Kidney capillary endothelial cell (primary cell): ENCODE measurements around the gene PTCH2.

Experiments
- DNase-seq: peaks from one replicate; pipeline ENCODE4 v3.0.0-alpha.2; 2018; ENCODE audit warnings: low spot score

Gene PTCH2, protein sequence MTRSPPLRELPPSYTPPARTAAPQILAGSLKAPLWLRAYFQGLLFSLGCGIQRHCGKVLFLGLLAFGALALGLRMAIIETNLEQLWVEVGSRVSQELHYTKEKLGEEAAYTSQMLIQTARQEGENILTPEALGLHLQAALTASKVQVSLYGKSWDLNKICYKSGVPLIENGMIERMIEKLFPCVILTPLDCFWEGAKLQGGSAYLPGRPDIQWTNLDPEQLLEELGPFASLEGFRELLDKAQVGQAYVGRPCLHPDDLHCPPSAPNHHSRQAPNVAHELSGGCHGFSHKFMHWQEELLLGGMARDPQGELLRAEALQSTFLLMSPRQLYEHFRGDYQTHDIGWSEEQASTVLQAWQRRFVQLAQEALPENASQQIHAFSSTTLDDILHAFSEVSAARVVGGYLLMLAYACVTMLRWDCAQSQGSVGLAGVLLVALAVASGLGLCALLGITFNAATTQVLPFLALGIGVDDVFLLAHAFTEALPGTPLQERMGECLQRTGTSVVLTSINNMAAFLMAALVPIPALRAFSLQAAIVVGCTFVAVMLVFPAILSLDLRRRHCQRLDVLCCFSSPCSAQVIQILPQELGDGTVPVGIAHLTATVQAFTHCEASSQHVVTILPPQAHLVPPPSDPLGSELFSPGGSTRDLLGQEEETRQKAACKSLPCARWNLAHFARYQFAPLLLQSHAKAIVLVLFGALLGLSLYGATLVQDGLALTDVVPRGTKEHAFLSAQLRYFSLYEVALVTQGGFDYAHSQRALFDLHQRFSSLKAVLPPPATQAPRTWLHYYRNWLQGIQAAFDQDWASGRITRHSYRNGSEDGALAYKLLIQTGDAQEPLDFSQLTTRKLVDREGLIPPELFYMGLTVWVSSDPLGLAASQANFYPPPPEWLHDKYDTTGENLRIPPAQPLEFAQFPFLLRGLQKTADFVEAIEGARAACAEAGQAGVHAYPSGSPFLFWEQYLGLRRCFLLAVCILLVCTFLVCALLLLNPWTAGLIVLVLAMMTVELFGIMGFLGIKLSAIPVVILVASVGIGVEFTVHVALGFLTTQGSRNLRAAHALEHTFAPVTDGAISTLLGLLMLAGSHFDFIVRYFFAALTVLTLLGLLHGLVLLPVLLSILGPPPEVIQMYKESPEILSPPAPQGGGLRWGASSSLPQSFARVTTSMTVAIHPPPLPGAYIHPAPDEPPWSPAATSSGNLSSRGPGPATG

DNA sequence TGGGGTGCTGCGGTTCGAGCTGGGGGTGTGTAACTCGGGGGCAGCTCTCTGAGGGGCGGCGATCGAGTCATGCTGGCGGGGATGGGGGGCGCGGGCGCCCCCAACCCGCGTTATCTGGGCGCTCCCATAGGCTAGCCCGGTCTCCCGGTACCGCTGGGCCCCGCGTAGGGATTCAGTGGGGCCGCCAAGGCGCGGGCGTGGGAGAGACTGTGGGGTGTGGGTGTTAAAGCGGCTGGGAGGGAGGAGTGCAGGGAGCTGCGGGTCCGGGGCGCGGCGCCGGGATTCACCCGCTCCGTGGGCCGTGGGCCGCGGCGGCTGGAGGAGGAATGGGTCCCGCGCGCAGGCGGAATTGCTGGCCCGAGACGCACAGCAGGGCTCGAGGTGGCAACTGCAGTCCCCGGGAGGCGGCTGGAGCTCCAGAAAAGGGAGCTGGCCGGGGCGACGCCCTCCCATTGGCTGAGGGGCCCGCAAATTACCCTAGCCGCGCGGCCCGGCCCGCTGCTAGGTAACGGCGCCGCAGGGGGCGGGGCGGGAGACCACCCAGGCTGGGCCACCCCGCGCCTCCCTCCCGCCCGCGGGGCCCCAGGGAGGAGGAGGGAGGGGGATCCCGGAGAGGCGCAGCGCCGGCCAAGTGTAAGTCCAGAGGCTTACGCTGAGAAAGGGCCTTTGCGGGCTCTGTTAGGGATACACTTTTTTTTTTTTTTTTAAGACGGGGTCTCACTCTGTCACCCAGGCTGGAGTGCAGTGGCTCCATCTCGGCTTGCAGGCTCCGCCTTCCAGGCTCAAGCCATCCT is at the start of gene PTCH2:
Gene PTCH2, minus strand, starts transcription at position 392 of the 794 bp plus-strand sequence. Its CDS starts 321 bp downstream, at position 71.
- no peak for DNase-seq

DNA sequence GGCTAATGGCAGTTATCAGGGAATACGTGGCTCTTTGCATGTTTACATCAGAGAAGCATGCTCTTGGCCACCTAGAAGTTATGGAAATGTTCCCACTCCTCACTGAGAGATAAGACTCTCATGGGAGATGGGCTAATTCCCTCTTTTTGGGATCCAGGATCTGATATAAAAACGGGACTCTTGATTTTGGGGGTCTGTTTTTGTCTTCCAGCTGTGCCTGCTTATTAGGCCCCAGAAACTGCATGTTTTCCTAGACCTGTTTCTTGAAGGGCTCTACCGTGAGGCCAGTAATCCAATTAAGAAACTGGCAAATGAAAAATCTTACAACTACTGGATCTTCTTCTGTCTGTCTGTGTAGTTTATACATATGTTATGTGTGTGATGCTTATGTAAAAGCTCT is 47.0 kb upstream of the PTCH2 start:
- DNase-seq, result no peak

DNA sequence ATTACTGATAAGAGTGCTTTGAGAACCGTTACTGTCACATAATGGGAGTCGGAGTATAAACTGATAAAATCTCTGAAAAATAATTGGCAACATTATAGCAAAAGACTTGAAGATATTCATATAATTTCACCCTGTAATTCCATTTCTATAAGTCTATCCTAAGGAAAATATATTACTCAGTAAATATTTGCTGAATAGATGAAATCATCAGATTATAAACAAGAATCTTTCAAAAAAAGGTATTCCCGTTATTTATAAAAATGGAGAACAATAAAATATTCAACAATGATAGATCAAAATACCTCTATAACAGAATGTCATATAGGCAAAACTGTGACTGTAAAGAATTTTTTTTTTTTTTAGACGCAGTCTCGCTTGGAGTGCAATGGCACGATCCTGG is 42.4 kb upstream of the PTCH2 start:
- no peak for DNase-seq

DNA sequence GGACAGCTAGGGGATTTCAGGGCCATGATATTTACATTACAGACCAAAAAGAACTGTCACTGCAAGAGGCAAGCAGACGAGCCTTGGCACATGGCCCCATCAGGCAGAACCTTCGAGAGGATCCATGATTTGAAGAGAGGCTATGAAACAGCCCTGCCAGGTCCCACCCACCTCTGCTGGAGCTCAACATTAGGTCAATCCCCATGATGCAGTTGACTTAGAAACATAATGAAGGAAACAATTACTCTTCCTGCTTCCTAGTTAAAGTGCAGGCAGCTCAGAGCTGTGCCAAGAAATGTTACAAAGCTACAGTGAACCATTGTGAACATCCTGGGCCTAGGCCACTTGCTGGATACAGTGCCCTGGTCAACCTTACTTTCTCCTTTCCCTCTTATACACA is 41.7 kb upstream of the PTCH2 start:
- no peak for DNase-seq

DNA sequence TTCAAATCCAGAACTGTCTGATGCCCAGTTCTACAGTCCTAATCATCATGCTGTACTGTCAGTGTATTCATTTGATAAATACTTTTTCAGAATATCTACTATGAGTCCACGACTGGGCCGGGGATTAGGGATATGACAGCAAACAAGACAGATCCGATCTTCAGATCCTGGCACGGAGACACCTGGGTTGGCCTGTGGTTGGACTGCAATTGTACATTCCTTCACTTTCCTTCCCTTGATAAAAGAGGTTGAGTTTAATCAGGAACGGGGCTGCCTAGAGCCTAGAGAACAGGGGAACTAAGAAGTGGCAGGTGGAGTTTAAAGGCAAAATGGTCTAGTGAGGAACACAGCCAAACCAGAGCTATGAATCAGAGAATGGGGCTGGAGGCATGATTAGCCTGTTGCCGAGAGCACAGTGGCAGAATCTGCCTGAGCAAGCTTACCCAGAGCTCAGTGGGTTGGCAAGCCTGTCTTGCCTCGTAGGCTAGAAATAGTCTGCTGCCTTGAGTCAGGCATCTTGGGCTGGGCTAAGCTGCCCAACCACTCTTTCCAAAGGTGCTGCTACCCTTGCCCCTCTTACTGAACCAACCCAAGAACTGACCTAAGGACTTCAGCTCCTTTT is 38.1 kb upstream of the PTCH2 start:
- DNase-seq, result no peak

DNA sequence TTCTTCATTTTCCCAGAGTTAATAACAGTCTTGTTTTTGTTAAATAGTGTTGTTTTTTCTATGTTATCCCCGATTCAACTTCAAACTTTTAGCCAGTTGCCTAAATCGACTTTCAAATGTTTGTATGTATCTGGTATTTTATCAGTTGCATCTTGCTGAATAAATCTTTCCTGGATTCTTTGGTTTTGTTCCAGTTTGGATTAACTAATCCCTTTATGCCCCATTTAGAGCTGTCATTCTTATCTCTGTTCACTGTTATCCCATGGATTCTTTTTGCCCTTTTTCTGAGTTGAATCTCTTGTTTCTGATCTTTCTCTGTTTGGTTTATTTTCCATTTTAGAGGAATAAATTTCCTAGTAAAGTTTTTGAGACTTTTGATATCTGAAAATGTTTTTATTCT is 31.1 kb upstream of the PTCH2 start:
- no peak for DNase-seq

DNA sequence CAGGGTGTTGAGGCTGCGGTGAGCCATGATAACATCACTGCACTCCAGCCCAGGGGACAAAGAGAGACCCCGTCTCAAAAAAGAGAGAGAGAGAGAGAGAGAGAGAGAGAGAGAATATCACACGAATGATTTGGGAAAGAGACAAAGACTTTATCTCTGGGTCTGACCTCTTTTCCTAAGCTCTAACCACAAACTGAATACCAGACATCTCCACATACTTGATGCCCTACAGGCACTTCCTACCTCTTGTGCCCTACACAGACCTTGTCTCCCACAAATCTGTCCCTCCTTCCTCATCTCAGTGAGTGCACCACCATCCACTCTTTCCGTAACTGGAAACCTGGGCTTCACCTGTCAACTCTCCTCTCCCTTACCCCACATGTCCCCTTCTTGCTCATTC is 27.0 kb upstream of the PTCH2 start:
- DNase-seq, result no peak

DNA sequence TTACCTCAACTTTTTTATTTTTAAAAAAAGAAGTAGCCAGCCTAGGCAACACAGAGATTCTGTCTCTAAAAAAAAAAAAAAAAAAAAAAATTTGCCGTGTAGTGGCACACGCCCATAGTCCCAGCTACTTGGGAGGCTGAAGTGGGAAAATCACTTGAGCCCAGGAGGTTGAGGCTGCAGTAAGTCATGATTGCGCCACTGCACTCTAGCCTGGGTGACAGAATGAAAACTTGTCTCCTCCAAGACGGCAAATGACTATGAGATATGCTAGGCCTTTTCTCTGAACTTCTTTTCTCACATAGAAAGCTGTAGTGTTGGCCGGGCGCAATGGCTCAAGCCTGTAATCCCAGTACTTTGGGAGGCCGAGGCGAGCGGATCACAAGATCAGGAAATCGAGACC is 24.7 kb upstream of the PTCH2 start:
- no peak for DNase-seq

DNA sequence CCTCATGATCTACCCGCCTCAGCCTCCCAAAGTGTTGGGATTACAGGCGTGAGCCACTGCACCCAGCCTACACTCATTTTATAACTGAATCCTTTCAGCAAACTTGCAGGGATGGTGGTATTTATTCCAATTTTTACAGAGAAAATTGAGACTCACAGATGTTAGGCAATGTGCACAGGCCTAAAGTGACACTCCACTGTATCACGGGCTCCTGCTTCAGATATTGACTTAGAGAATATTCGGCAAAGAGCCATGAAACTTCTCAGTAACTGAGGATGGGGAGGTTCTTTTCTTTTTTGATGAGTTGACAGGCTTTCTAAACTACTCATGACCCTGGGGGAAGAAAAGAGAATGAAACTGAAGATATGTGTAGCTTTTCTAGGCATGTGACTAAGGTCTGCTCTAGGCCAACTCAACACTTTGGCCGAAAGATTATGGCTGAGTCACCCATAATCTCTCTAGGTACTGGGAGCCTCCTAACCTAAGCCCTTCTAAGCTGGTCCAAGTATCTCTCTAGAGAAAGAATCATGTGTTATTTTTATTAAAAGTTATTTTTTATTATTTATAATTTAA is 19.9 kb upstream of the PTCH2 start:
- DNase-seq, result no peak

DNA sequence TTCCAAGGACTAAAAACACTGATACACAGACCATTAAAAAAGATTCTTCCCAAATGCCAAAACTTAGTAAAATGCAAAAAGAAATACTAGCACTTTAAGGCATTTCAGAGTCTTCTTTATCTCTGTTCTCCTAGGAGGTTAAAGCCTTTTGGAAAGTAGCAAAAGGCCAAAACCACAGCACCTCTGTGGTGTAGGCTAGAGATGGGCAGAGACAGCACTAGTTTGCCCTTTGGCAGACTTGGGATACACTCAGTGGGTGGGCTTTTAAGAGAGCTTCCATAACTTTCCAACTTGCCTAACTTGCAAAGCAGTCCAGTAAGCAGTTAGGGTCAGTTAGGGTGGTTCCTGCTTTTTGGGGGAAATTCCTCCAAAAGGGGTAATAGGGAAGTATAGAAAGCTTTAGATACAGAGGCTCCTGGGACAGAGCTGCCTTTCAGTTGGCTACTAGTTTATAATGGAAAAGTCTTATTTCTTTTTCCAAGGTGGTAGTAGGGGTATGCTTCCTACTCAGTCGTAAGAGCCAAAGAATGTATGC is 17.9 kb upstream of the PTCH2 start:
- DNase-seq, result no peak

DNA sequence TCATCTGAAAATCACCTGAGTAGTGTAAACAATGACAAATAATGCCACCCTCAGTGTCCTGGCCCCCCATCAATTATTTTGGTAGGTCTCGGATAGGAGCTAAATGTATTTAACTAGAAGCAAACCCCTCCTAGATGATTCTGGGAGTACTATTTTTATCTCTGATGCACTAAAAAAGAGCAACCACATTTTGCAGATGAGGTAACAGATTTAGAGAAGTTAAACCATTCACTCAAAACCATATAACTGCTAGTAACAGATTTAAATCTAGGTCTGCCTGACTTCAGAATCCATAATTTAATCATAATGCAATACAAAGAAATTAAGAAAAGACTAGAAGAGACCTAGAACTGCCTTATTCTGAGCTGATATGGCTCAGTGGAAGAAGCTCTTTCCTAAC is 17.3 kb upstream of the PTCH2 start:
- DNase-seq, result no peak

DNA sequence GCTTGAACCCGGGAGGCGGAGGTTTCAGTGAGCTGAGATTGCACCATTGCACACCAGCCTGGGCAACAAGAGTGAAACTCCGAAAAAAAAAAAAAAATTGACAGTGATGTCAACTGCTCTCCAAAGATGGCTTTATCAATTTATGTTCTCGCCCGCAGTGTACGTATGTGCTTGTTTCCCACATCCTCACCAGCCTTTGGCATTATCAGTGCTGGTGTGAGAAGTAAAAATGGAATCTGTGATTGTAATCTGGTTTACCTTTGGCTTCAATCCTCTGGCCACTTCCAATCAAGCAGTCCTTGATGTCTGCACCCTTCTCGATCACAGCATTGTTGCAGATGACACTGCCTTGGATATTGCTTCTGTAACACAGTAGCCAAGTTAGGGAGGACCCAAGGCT is 14.4 kb upstream of the PTCH2 start:
- no peak for DNase-seq

DNA sequence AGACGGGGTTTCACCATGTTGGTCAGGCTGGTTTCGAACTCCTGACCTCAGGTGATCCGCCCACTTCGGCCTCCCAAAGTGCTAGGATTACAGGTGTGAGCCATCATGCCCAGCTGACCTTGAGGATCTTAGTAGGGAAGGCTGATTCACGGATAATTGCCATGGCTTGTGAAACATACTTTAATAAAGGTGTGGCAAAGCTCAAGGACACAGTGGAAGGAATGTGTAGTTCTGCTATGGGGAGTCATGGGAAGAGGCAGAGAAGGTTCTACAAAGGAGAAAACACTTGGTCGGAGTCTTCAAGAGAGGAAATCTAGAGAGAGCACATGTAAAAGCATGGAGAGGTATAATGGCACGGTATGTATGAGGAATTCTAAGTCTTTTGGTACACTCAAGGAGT is 12.7 kb upstream of the PTCH2 start:
- DNase-seq, result no peak

DNA sequence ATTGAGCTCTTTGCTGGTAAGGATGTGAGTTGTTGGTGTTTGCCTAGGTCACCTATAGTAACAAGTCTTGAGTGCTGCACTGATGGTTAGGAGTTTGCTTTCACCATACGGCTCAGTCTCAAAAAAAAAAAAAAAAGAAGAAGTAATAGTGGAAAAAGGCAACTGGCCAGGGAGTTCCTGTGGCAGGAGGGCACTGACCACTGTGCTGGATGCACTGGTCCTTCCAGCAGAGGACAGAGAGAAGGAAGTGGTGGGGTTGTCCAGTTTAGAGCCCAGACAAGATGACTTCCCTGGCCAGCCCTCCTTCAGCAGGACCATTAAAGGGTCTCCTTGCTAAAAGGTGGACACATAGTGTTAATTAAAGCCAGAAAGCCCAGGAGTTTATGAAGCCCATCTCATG is 11.9 kb upstream of the PTCH2 start:
- no peak for DNase-seq

DNA sequence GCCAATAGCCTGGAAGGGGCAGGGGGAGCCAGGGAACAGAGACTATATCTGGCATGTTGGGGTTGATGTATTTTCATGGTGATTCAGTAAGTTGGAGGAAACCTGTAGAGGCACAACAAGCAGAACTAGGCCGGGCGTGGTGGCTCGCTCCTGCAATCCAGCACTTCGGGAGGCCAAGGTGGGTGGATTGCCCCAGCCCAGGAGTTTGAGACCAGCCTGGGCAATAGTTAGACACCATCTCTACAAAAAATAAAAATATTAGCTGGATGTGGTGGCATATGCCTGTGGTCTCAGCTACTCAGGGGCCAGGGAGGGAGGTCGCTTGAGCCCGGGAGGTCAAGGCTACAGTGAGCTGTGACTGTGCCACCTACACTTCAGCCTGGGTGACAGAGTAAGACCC is 10.1 kb upstream of the PTCH2 start:
- DNase-seq, result no peak

DNA sequence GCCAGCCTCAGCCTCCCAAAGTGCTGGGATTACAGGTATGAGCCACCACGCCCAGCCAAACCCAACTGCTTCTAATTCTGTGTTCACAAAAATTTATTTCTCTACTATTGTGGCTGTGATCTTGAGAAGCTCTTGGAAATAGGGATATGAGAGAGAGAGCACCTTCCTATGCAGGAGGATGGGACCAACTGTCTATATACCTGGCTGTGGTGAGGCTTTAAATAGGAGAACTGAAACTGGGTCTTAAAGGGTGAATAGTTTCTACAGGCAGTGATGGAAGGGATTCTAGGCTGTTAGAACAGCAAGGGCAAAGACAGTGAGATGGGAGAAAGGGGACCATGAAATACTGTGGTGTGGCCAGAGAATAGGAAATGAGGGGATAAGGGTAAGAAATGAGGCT is 8.3 kb upstream of the PTCH2 start:
- no peak for DNase-seq

DNA sequence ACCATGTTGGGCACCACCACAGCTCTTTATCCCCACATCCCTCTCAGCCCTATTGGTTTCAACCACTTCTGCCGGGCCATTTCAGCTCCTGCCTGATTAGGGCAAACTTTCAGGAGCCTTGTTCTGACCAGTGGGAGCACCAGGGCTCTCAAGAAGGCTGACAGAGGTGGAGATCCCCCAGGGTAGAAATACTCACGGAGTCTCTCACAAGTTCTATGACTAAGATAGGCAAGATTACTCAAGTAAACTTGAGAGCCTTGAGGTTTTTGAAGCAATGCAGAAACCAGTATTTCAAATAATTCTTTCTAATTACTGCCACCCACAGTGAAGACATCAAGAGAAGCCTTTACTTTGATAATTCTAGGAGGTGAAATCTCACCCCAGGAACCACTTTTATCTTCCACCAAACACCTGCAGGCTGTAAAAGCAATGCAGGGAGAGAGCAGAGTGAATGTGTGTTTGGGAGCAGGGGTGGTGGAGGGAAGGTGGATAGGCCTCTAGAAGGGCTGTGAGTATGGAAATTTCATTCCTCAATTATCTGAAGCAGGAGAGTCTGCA is 6.6 kb upstream of the PTCH2 start:
- no peak for DNase-seq

DNA sequence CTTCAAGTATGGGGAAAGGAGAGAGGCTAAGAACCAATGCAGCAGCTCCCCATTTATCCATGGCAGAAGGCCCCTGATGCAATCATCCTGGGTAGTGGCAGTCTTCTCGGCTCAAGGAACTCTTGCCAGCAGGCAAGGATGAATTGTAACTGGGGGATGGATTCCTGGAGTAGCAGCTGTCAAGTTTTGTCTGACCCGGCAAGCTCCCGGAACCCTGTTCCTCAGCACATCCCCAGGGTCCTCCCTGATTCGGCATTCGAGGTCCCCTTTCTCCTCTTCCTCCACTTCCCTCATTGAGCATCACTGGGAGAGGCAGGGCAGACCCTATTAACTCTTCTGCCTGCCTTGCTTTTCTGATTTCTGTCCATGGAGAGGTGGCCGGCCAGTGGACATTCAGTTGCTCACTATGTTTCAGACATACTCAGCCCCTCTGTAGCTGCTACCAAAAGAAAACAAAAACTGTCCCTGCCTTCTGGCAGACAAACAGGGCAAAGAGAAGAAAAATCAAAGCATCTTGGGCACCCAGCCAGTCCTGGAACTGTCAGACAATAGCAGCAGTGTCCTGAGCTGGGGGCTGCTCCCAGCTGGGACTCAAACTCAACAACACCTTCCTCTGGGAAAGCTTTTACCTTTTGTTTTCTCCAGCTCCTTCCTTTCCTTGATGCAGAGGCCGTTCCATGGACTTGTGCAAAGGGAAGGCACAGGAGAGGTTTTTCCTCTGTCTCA is 5.6 kb upstream of the PTCH2 start:
- DNase-seq, result no peak

DNA sequence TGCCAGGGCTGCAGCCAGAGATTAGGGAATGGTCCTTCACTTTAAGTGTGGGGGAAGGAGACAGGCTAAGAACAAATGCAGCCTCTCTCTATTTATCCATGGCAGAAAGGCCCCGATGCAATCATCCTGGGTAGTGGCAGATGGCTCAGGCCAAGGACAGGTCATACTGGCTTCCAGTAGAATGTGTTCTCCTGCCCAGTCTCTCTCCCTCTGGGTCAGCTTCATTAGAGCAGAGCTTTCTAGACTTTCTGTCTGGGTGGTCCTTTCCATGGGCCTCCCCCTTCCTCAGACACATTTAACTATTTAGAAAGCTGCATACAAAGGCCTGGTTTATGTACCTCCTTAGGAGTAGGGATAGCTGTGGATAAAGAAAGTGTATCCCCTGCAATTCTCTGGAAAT is 4.8 kb upstream of the PTCH2 start:
- DNase-seq, result no peak

DNA sequence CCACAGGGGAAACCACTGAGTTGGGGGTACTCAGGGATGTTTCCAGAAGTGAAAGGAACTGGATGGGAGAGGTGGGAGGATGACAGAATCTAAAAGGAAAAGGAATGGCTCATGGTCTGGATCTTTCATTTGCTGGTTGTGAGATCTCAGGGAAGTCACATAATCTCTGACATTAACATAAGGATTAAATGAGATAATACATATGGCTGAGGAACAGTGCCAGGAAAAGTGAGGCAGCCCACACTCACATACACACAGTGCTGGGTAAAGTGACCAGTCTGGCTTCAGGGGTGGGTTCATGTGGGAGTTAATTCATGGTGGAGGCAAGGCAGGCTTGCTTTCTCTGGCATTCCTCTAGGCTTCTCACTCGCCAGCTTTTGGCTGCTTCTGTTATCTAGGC is 3.9 kb upstream of the PTCH2 start:
- DNase-seq, result no peak
